ENCODE results near the gene ABCA12.

DNA sequence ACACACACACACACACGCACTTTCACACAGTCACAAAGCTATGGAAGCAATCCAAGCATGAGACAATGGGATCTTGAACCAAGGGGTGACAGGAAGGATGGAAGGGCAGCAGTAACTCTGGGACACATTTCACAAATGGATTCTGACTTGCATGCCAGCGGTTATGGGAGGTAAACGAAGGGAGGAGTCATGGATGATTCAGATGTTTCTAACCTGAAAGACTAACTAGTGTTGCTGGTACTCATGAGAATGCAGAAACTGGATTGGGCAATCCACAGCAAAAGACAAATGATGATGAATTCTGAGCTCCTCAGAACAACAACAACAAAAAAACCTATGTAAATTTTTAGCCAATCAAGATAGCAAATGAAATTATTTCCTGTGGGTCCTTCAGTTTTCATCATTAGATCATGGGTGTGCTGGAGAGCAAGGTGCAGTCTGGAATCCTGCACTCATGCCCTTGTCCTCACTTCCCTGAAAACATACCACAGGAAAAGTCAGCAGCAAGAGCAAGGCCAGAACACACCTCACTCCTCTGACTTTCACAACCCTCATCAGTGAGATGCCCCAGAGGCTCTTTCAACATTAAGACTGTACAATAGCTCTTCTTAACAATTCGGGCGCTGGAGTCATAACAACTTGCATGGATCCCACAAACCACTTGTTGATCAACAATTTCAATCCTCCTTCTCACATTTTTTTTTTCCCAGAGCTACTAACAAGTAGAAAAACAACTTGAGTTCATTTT lies 32.6 kb downstream of the ABCA12 start:
- no peak for TF ChIP-seq JUND (IDR thresholded peaks at IDR 0.05)
- no peak for TF ChIP-seq CTCF (IDR thresholded peaks at IDR 0.05)
- TF ChIP-seq FOSL2 (IDR thresholded peaks at IDR 0.05; ENCODE audit: borderline replicate concordance, low read depth): no peak
- TF ChIP-seq SMC3 (IDR thresholded peaks at IDR 0.05; ENCODE audit: low read depth, low read length): no peak
- TF ChIP-seq POLR2AphosphoS5 (IDR thresholded peaks at IDR 0.05; ENCODE audit: low read depth, low read length): no peak
- no peak for TF ChIP-seq NRF1 (IDR thresholded peaks at IDR 0.05; ENCODE audit: low read depth, low read length)
- TF ChIP-seq SIN3A (IDR thresholded peaks at IDR 0.05; ENCODE audit: borderline replicate concordance, low read depth, low read length): no peak
- no peak for TF ChIP-seq ZBTB33 (IDR thresholded peaks at IDR 0.05; ENCODE audit: borderline replicate concordance, low read depth)
- TF ChIP-seq TAF1 (IDR thresholded peaks at IDR 0.05; ENCODE audit: borderline replicate concordance, low read depth, low read length): no peak
- TF ChIP-seq GABPA (IDR thresholded peaks at IDR 0.05; ENCODE audit: low read depth): no peak
- no peak for TF ChIP-seq RCOR1 (IDR thresholded peaks at IDR 0.05; ENCODE audit: low read length)
